ENCODE measurements around the gene CCDC157. TPM values are rescaled to one million over a fixed set of nuclear protein-coding genes. Genes with fewer than 3 reads are reported as not detected.

The CCDC157 gene
- total and polyA plus RNA-seq, 9 of the 15 experiments (the other 6 are each of a cell fraction or from before 2014, with no cell fraction given): 0.04 to 1.3 (median 0.68) TPM

GRCh38 chr22:30313527-30314363, 43.1 kb upstream of the CCDC157 start (continued):
- TF ChIP-seq E2F1 (CRISPR knock-in tag; IDR thresholded peaks at IDR 0.05): no peak
- no peak for TF ChIP-seq ZNF830 (CRISPR knock-in tag; IDR thresholded peaks at IDR 0.05)
- no peak for TF ChIP-seq USF1 (CRISPR knock-in tag; IDR thresholded peaks at IDR 0.05)
- no peak for TF ChIP-seq ZKSCAN3 (CRISPR knock-in tag; IDR thresholded peaks at IDR 0.05)
- TF ChIP-seq RBM14 (IDR thresholded peaks at IDR 0.05; ENCODE audit: borderline replicate concordance, insufficient read depth, low read depth, low read length): no peak
- no peak for TF ChIP-seq HDAC6 (IDR thresholded peaks at IDR 0.05; ENCODE audit: low read depth, low read length)
- TF ChIP-seq GTF3C2 (IDR thresholded peaks at IDR 0.05; ENCODE audit: borderline replicate concordance, extremely low read depth, insufficient read length): no peak
- no peak for TF ChIP-seq MEF2D (tag; conservative IDR thresholded peaks at IDR 0.05; ENCODE audit: low read depth)
- TF ChIP-seq HCFC1 (IDR thresholded peaks at IDR 0.05; ENCODE audit: low read depth, low read length): no peak
